ENCODE data around the gene PMEL. TPM values are rescaled to one million over a fixed set of nuclear protein-coding genes. Genes with fewer than 3 reads are reported as not detected.

PMEL gene
- total and polyA plus RNA-seq, 4 donors, result 1.1 to 4.5 (median 2.4) TPM

DNA sequence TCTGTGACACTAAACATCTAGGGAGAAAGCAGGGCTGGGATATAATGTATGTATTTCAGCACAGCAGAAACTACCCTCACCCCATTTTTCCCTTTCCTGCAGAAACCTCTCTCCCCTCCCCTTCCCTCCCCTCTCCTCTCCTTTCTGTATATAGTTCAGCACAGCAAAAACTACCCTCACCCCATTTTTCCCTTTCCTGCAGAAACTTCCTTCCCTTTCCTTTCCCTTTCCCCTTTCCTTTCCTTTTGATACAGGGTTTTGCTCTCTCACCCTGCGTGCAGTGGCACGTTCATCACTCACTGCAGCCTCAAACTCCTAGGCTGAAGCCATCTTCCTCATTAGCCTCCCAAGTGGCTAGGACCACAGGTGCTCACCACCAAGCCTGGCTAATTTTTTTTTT lies 2.1 kb downstream of the PMEL start:
- no peaks in the 10 kb centered on the region for H3K9me3 ChIP-seq (ENCODE audit: control insufficient read depth in 4 of 4, low read length in 3 of 4)
- peaks cover 7 to 17% (median 11%) of the 10 kb centered on the region in 4 donors for H3K4me1 ChIP-seq (ENCODE audit: control insufficient read depth in 4 of 4, insufficient read depth in 4 of 4, low read length in 3 of 4)
- WGBS, result 88% methylated on average over 2 of the region's 2 CpGs
- TF ChIP-seq RAD21 (IDR thresholded peaks at IDR 0.05), result no peak
- TF ChIP-seq FOXA1 (IDR thresholded peaks at IDR 0.05), result no peak
- TF ChIP-seq YY1 (IDR thresholded peaks at IDR 0.05), result no peak
- no peak for TF ChIP-seq GABPA (IDR thresholded peaks at IDR 0.05 in 1 of 2, conservative IDR thresholded peaks at IDR 0.05 in 1 of 2)
- TF ChIP-seq SP1 (IDR thresholded peaks at IDR 0.05), result no peak
- TF ChIP-seq, protein P1, sequence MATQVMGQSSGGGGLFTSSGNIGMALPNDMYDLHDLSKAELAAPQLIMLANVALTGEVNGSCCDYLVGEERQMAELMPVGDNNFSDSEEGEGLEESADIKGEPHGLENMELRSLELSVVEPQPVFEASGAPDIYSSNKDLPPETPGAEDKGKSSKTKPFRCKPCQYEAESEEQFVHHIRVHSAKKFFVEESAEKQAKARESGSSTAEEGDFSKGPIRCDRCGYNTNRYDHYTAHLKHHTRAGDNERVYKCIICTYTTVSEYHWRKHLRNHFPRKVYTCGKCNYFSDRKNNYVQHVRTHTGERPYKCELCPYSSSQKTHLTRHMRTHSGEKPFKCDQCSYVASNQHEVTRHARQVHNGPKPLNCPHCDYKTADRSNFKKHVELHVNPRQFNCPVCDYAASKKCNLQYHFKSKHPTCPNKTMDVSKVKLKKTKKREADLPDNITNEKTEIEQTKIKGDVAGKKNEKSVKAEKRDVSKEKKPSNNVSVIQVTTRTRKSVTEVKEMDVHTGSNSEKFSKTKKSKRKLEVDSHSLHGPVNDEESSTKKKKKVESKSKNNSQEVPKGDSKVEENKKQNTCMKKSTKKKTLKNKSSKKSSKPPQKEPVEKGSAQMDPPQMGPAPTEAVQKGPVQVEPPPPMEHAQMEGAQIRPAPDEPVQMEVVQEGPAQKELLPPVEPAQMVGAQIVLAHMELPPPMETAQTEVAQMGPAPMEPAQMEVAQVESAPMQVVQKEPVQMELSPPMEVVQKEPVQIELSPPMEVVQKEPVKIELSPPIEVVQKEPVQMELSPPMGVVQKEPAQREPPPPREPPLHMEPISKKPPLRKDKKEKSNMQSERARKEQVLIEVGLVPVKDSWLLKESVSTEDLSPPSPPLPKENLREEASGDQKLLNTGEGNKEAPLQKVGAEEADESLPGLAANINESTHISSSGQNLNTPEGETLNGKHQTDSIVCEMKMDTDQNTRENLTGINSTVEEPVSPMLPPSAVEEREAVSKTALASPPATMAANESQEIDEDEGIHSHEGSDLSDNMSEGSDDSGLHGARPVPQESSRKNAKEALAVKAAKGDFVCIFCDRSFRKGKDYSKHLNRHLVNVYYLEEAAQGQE (IDR thresholded peaks at IDR 0.05), result no peak
- TF ChIP-seq, protein P2, sequence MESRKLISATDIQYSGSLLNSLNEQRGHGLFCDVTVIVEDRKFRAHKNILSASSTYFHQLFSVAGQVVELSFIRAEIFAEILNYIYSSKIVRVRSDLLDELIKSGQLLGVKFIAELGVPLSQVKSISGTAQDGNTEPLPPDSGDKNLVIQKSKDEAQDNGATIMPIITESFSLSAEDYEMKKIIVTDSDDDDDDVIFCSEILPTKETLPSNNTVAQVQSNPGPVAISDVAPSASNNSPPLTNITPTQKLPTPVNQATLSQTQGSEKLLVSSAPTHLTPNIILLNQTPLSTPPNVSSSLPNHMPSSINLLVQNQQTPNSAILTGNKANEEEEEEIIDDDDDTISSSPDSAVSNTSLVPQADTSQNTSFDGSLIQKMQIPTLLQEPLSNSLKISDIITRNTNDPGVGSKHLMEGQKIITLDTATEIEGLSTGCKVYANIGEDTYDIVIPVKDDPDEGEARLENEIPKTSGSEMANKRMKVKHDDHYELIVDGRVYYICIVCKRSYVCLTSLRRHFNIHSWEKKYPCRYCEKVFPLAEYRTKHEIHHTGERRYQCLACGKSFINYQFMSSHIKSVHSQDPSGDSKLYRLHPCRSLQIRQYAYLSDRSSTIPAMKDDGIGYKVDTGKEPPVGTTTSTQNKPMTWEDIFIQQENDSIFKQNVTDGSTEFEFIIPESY (IDR thresholded peaks at IDR 0.05), result no peak
- TF ChIP-seq NR2F2 (IDR thresholded peaks at IDR 0.05), result no peak
- TF ChIP-seq HNF4G (IDR thresholded peaks at IDR 0.05), result no peak
- no peak for TF ChIP-seq HNF4A (conservative IDR thresholded peaks at IDR 0.05)
- no peak for TF ChIP-seq FOXA2 (IDR thresholded peaks at IDR 0.05)
- TF ChIP-seq TAF1 (conservative IDR thresholded peaks at IDR 0.05), result no peak
- TF ChIP-seq, protein P3, sequence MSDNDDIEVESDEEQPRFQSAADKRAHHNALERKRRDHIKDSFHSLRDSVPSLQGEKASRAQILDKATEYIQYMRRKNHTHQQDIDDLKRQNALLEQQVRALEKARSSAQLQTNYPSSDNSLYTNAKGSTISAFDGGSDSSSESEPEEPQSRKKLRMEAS (IDR thresholded peaks at IDR 0.05), result no peak
- TF ChIP-seq RXRA (IDR thresholded peaks at IDR 0.05), result no peak
- no peak for DNase-seq (ENCODE audit: low spot score)
- no peak overlapping the region for H3K4me3 ChIP-seq (ENCODE audit: low read depth in 1 of 3, low read length in 3 of 3)
- H3K36me3 ChIP-seq (ENCODE audit: control insufficient read depth in 4 of 4, insufficient read depth in 3 of 4, low read depth in 1 of 4, low read length in 3 of 4), result no peaks in the 10 kb centered on the region
- H3K9ac ChIP-seq (ENCODE audit: low read depth in 1 of 2, low read length in 2 of 2), result no peak overlapping the region
- H3K27ac ChIP-seq (ENCODE audit: low read depth in 1 of 2, low read length in 2 of 2), result no peak overlapping the region
- no peaks in the 10 kb centered on the region for H3K27me3 ChIP-seq (ENCODE audit: control insufficient read depth in 4 of 4, insufficient read depth in 4 of 4, low read length in 3 of 4)

DNA sequence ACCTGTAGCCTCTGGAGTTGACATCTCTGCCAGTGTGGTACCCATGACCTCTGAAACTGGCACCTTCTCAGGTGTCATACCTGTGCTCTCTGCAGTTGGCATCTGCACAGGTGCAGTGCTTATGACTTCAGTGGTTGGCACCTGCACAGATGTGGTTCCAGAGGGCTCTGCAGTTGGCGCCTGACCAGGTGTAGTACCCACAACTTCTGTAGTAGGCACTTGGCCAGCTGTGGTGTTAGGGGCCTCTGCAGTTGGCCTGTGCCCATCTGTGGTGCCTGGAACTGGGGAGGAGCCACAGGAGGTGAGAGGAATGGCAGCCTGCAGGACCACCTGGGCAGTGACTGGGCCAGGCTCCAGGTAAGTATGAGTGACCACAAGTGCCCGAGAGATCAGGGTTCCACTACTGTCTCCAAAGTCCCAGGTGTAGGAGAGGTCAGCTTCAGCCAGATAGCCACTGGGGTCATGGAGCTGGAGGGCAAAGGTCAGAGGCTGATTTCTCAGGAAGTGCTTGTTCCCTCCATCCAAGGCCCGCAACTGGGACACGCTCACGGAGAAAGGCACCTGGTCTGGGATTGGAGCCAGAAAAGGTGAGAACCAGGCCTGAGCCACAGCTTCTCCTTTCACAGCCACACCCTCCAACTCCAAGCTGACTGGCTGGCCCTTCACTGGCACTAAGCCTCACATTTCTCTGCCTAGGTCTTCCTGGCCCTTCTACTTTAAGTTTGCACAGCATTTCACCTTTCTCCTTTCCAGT lies 8.6 kb downstream of the PMEL start:
- DNase-seq (ENCODE audit: low spot score), result no peak
- Histone ChIP-seq H3K9me3 (ENCODE audit: control insufficient read depth in 4 of 4, low read length in 3 of 4) (no peaks in the 10 kb centered on the region), H3K27ac (ENCODE audit: low read depth in 1 of 2, low read length in 2 of 2) (no peak overlapping the region), H3K9ac (ENCODE audit: low read depth in 1 of 2, low read length in 2 of 2) (no peak overlapping the region), H3K4me3 (ENCODE audit: low read depth in 1 of 3, low read length in 3 of 3) (no peak overlapping the region), H3K27me3 (ENCODE audit: control insufficient read depth in 4 of 4, insufficient read depth in 4 of 4, low read length in 3 of 4) (no peaks in the 10 kb centered on the region), H3K36me3 (ENCODE audit: control insufficient read depth in 4 of 4, insufficient read depth in 3 of 4, low read depth in 1 of 4, low read length in 3 of 4) (peaks cover 0 to 8% (median under 1%) of the 10 kb centered on the region in 4 donors), H3K4me1 (ENCODE audit: control insufficient read depth in 4 of 4, insufficient read depth in 4 of 4, low read length in 3 of 4) (no peaks in the 10 kb centered on the region)
- TF ChIP-seq, protein P3 (IDR thresholded peaks at IDR 0.05), result no peak
- 70% methylated on average over 5 of the region's 5 CpGs for WGBS

All from liver (tissue), 9 donors.